SJSA1 (cell line): ENCODE measurements around the gene NHLH1. TPM values are rescaled to one million over a fixed set of nuclear protein-coding genes. Genes with fewer than 3 reads are reported as not detected.
A peak's percentile ranks its signal among the peaks of the same experiment; 100 is the strongest.

ENCODE experiments used
- DNase-seq, 2 experiments: peaks; one replicate each; pipeline ENCODE4 v3.0.0-alpha.2; 2015 to 2020; ENCODE audit warnings: low spot score in 2 of 2, low read depth in 1 of 2
- H3K27ac ChIP-seq: fragments of 250-450 bp; sonication (Bioruptor Pico); 2 replicates; pipeline ENCODE4 v1.5.1; 2020; ENCODE audit warnings: mild to moderate bottlenecking, moderate library complexity
- H3K27me3 ChIP-seq: fragments of 250-450 bp; sonication (Bioruptor Pico); replicated peaks from 2 replicates; pipeline ENCODE4 v1.5.1; 2020; ENCODE audit warnings: mild to moderate bottlenecking, moderate library complexity
- H3K36me3 ChIP-seq: fragments of 250-450 bp; sonication (Bioruptor Pico); 2 replicates; pipeline ENCODE4 v1.5.1; 2020; ENCODE audit warnings: mild to moderate bottlenecking
- H3K4me1 ChIP-seq: fragments of 250-450 bp; sonication (Bioruptor Pico); replicated peaks from 2 replicates; pipeline ENCODE4 v1.6.1; 2021; ENCODE audit warnings: mild to moderate bottlenecking
- H3K4me3 ChIP-seq: fragments of 250-450 bp; sonication (Bioruptor Pico); 2 replicates; pipeline ENCODE4 v1.5.1; 2020; ENCODE audit warnings: mild to moderate bottlenecking
- H3K9me3 ChIP-seq: fragments of 250-450 bp; sonication (Bioruptor Pico); replicated peaks from 2 replicates; pipeline ENCODE4 v1.5.1; 2020; ENCODE audit warnings: mild to moderate bottlenecking
- total RNA-seq: library from RNA; depleted of rRNA; stranded (reverse); fragments of >200 nt; shearing (Covaris generic); gene quantifications from 2 replicates; pipeline ENCODE4 v1.2.3, GENCODE V29; 2014

NHLH1 gene
- total RNA-seq, 1 experiment from 2014 or later: 0.11 TPM

DNA sequence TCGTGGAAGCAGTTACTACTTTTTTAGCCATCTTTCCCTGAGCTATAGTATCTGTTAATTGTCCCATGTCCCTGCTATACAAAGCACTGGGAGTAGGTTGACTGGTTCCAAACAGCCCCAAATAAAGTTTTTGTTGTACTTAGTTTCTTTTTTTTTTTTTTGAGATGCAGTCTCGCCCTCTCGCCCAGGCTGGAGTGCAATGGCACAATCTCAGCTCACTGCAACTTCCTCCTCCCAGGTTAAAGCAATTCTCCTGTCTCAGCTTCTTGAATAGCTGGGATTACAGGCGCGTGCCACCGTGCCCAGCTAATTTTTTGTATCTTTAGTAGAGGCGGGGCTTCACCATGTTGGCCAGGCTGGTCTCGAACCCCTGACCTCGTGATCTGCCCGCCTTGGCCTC, 20.4 kb upstream of the NHLH1 start:
- no peaks in the 10 kb centered on the region for H3K9me3 ChIP-seq
- no peak for DNase-seq
- H3K27ac ChIP-seq: no peak overlapping the region
- H3K4me1 ChIP-seq: peaks cover 5% of the 10 kb centered on the region
- H3K27me3 ChIP-seq: no peaks in the 10 kb centered on the region
- peaks cover 73% of the 10 kb centered on the region for H3K36me3 ChIP-seq
- no peak overlapping the region for H3K4me3 ChIP-seq

- peaks cover 78% of the 10 kb centered on the region for H3K36me3 ChIP-seq
- DNase-seq: no peak
- no peaks in the 10 kb centered on the region for H3K9me3 ChIP-seq
- no peak overlapping the region for H3K4me3 ChIP-seq
- H3K27me3 ChIP-seq: no peaks in the 10 kb centered on the region
- H3K27ac ChIP-seq: no peak overlapping the region
- peaks cover 5% of the 10 kb centered on the region; the same call in 1 of the 2 replicates for H3K4me1 ChIP-seq
Measured at GRCh38 chr1:160346958-160347357, 19.9 kb upstream of the NHLH1 start.

DNA sequence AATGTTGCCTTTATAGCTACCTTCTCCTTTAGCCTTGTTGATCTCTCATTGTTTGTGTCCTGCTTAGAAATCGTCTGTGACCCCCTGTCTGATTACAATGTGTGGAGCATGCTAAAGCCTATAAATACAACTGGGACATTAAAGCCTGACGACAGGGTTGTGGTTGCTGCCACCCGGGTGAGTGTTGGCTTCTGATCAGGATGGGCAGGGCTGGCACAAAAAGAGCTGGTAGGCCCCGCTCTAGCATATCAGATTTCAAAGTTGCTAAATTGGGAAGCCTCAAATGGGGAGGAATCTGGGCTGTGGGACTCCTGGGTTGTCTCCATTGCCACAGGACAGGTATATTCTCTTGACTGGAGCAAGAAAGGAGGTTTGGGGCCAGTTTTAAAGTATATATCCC, 15.2 kb upstream of the NHLH1 start:
- Histone ChIP-seq H3K36me3 (peaks cover 93% of the 10 kb centered on the region), H3K27ac (no peak overlapping the region), H3K4me3 (no peak overlapping the region), H3K27me3 (no peaks in the 10 kb centered on the region), H3K9me3 (no peaks in the 10 kb centered on the region), H3K4me1 (no peaks in the 10 kb centered on the region)
- no peak for DNase-seq

GRCh38 chr1:160352555-160352954, 14.3 kb upstream of the NHLH1 start:
- no peaks in the 10 kb centered on the region for H3K27me3 ChIP-seq
- H3K9me3 ChIP-seq: no peaks in the 10 kb centered on the region
- DNase-seq: no peak
- H3K36me3 ChIP-seq: peaks cover 93% of the 10 kb centered on the region
- no peaks in the 10 kb centered on the region for H3K4me1 ChIP-seq
- H3K27ac ChIP-seq: no peak overlapping the region
- H3K4me3 ChIP-seq: no peak overlapping the region

- Histone ChIP-seq H3K27ac (no peak overlapping the region), H3K36me3 (peaks cover 94% of the 10 kb centered on the region), H3K4me1 (no peaks in the 10 kb centered on the region), H3K27me3 (no peaks in the 10 kb centered on the region), H3K9me3 (no peaks in the 10 kb centered on the region), H3K4me3 (no peak overlapping the region)
- DNase-seq: no peak
Measured at GRCh38 chr1:160353223-160353622, 13.6 kb upstream of the NHLH1 start.

GRCh38 chr1:160354388-160354985, 12.4 kb upstream of the NHLH1 start:
- DNase-seq: peak in 1 of 2 experiments; percentile 18
- Histone ChIP-seq H3K4me3 (no peak overlapping the region), H3K27me3 (no peaks in the 10 kb centered on the region), H3K36me3 (peaks cover 91% of the 10 kb centered on the region), H3K9me3 (no peaks in the 10 kb centered on the region), H3K4me1 (no peaks in the 10 kb centered on the region), H3K27ac (no peak overlapping the region)

DNA sequence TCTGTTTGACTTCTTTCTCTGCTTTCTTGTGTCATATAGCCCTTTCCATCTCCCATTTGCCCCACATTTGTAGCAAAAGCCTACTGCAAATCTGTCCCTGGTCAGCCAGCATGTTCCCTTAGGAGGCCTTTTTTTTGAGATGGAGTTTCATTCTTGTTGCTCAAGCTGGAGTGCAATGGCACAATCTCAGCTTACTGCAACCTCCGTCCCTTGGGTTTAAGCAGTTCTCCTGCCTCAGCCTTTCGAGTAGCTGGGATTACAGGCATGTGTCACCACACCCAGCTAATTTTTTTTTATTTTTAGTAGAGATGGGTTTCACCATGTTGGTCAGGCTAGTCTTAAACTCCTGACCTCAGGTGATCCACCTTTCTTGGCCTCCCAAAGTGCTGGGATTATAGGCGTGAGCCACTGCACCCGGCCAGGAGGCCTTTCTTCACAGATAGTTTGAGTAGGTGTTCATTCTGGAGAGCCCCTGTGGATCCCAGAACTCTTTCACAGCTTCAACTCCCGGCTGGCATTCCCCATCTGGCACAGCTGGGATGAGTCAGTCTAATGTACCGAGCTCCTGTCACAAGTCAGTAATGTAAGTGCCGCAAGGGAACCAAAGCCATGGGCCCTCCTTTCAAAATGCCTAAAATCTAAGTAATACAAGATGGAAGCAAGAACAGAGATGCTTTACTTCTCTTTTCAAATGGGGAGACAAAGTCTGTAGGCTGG, 9.4 kb upstream of the NHLH1 start:
- H3K9me3 ChIP-seq: no peaks in the 10 kb centered on the region
- H3K36me3 ChIP-seq: peaks cover 80% of the 10 kb centered on the region
- no peak overlapping the region for H3K27ac ChIP-seq
- DNase-seq: peak in 1 of 2 experiments; percentile 20
- no peaks in the 10 kb centered on the region for H3K4me1 ChIP-seq
- no peak overlapping the region for H3K4me3 ChIP-seq
- no peaks in the 10 kb centered on the region for H3K27me3 ChIP-seq

DNA sequence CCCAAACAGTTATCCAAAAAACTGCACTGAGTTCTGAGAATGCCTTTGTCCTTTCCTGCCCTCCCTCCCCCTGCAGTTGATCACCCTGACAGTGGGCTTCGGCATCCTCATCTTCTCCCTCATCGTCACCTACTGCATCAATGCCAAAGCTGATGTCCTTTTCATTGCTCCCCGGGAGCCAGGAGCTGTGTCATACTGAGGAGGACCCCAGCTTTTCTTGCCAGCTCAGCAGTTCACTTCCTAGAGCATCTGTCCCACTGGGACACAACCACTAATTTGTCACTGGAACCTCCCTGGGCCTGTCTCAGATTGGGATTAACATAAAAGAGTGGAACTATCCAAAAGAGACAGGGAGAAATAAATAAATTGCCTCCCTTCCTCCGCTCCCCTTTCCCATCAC, 8.8 kb upstream of the NHLH1 start:
- Histone ChIP-seq H3K27ac (no peak overlapping the region), H3K27me3 (no peaks in the 10 kb centered on the region), H3K9me3 (no peaks in the 10 kb centered on the region), H3K4me3 (no peak overlapping the region), H3K36me3 (peaks cover 75% of the 10 kb centered on the region), H3K4me1 (no peaks in the 10 kb centered on the region)
- DNase-seq: peak in 1 of 2 experiments; percentile 22

DNA sequence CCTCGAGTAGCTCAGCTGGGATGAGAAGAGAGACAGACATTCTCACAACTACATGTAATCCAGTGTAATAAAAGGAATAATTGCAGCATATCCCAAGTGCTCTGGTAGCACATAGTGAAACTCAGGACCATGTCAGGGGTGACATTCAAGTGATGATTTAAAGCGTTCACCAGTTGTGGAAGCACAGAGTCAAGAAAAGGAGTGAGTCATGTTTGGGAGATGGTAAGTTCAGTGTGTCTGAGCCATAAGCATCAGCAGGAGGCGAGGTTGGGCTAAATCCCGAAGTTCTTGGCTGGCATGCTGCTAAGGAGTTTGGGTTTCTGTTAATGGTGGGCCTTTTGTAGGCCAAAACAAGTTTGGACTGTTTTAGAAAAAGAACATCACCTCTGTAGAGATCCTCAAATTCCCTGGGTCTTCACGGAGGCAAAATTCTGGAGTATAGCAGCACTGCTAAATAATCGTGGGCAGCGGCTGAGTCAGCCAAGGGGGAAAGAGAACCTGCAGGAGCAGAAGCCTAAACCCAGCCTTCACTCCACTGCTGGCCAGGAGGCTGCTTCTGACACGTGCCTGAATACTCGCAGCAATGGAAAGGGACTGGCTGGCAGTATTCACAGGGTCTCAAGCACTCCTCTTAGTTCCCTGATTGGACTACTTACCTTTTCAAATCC, 7.2 kb upstream of the NHLH1 start:
- no peak overlapping the region for H3K4me3 ChIP-seq
- no peak for DNase-seq
- H3K4me1 ChIP-seq: no peaks in the 10 kb centered on the region
- no peaks in the 10 kb centered on the region for H3K9me3 ChIP-seq
- H3K27ac ChIP-seq: no peak overlapping the region
- H3K36me3 ChIP-seq: peaks cover 61% of the 10 kb centered on the region
- no peaks in the 10 kb centered on the region for H3K27me3 ChIP-seq

GRCh38 chr1:160360227-160360695, 6.6 kb upstream of the NHLH1 start:
- Histone ChIP-seq H3K27me3 (no peaks in the 10 kb centered on the region), H3K9me3 (no peaks in the 10 kb centered on the region), H3K27ac (no peak overlapping the region), H3K36me3 (peaks cover 55% of the 10 kb centered on the region), H3K4me1 (no peaks in the 10 kb centered on the region), H3K4me3 (no peak overlapping the region)
- DNase-seq: peak in 1 of 2 experiments; percentile 38

- no peaks in the 10 kb centered on the region for H3K4me1 ChIP-seq
Measured at GRCh38 chr1:160361199-160361598, 5.7 kb upstream of the NHLH1 start.

DNA sequence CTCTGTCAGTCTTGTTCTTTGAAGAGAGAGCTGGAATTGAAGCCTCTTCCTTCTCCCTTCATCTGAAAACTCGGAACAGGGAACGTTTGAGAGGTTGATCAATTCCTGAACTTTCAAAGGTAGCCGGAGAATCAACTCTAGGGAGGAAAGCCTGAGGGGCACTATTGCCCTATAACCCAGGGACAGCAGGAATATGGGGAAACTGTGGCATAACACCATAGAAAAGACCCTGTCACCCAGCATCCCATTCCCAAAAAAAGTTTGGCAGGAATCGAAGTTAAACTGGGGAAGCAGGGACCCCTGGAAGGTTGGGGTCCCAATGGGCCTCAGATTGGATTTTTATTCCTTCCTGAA, 5.1 kb upstream of the NHLH1 start:
- Histone ChIP-seq H3K36me3 (peaks cover 40% of the 10 kb centered on the region), H3K4me3 (no peak overlapping the region), H3K9me3 (no peaks in the 10 kb centered on the region), H3K27me3 (no peaks in the 10 kb centered on the region), H3K4me1 (no peaks in the 10 kb centered on the region), H3K27ac (no peak overlapping the region)
- no peak for DNase-seq

More at GRCh38 chr1:160361199-160361598, 5.7 kb upstream of the NHLH1 start:
- DNase-seq: no peak
- Histone ChIP-seq H3K27me3 (no peaks in the 10 kb centered on the region), H3K36me3 (peaks cover 46% of the 10 kb centered on the region), H3K9me3 (no peaks in the 10 kb centered on the region), H3K27ac (no peak overlapping the region), H3K4me3 (no peak overlapping the region)

GRCh38 chr1:160362168-160362957, 4.5 kb upstream of the NHLH1 start:
- H3K9me3 ChIP-seq: no peaks in the 10 kb centered on the region
- H3K4me1 ChIP-seq: no peaks in the 10 kb centered on the region
- H3K27me3 ChIP-seq: no peaks in the 10 kb centered on the region
- peak in 1 of 2 experiments; percentile 32 for DNase-seq
- no peak overlapping the region for H3K27ac ChIP-seq
- H3K4me3 ChIP-seq: no peak overlapping the region
- peaks cover 34% of the 10 kb centered on the region for H3K36me3 ChIP-seq
